Lower leg skin (tissue), 3 donors: ENCODE measurements around the gene LIME1.

Experiments
- CTCF ChIP-seq, 3 donors: fragments of 450-650 bp; IDR thresholded peaks; one replicate each; pipeline ENCODE4 v1.5.1; 2016; ENCODE audit warnings: antibody characterized with exemption in 3 of 3, mild to moderate bottlenecking in 3 of 3, moderate library complexity in 2 of 3
- POLR2A ChIP-seq, 2 donors: fragments of 450-650 bp; IDR thresholded peaks; one replicate each; pipeline ENCODE4 v1.6.1; 2016 to 2017; ENCODE audit warnings: antibody characterized with exemption in 2 of 2, mild to moderate bottlenecking in 1 of 2, moderate library complexity in 1 of 2

- no peak for TF ChIP-seq POLR2A (IDR thresholded peaks at IDR 0.05)
- TF ChIP-seq CTCF (IDR thresholded peaks at IDR 0.05) = no peak
These were observed 36.8 kb upstream of the LIME1 start for GRCh38 chr20:63699466-63700198.
